Measurements from ENCODE around the gene MUS81. TPM values are rescaled to one million over a fixed set of nuclear protein-coding genes. Genes with fewer than 3 reads are reported as not detected.
A peak's percentile ranks its signal among the peaks of the same experiment; 100 is the strongest.
"Not testable (repeated sequence)": the region's sequence is repeated elsewhere in the genome, so short reads cannot be mapped to it uniquely, and the experiment has no call there.

Gene MUS81, protein sequence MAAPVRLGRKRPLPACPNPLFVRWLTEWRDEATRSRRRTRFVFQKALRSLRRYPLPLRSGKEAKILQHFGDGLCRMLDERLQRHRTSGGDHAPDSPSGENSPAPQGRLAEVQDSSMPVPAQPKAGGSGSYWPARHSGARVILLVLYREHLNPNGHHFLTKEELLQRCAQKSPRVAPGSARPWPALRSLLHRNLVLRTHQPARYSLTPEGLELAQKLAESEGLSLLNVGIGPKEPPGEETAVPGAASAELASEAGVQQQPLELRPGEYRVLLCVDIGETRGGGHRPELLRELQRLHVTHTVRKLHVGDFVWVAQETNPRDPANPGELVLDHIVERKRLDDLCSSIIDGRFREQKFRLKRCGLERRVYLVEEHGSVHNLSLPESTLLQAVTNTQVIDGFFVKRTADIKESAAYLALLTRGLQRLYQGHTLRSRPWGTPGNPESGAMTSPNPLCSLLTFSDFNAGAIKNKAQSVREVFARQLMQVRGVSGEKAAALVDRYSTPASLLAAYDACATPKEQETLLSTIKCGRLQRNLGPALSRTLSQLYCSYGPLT
- 62.4 and 64.9 TPM in 2 replicates for total RNA-seq (2014; rRNA removed; shearing (Covaris generic))
- polyA plus RNA-seq (2015; cell fraction: cytosol; rRNA removed) = 35.3 and 35.6 TPM in 2 replicates
- 176 and 189 TPM in 2 replicates for polyA plus RNA-seq (2015; cell fraction: nucleus; rRNA removed)

DNA sequence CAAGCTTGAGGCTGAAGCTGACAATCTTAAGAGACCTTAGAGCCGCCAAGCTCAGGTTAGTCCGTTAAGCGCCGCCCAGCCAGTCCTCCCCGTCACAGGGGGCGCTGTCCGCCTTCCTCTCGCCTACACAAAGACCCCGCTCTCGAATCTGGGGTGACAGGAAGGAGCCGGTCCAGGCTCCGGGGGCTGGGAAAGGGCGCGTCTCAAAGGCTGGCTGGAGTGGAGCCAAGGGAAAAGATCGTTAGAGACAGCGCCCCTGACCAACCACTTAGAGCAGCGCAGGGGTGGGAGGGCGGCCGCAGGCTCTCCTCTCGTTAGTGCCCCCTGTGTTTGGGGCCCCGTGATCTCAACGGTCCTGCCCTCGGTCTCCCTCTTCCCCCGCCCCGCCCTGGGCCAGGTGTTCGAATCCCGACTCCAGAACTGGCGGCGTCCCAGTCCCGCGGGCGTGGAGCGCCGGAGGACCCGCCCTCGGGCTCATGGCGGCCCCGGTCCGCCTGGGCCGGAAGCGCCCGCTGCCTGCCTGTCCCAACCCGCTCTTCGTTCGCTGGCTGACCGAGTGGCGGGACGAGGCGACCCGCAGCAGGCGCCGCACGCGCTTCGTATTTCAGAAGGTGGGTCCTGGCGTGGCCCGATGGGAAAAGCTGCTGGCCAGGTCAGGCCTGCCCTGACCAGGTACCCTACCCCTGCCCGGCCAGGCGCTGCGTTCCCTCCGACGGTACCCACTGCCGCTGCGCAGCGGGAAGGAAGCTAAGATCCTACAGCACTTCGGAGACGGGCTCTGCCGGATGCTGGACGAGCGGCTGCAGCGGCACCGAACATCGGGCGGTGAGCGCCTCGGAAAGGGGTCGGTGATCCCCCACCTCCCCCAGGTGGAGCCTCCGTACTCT, at the start of gene MUS81:
TSS of gene MUS81 (plus strand) at position 156 of the 887 bp plus-strand sequence. CDS start at position 477, 321 bp downstream.
- DNase-seq (ENCODE audit: low read depth) = peak; percentile 99

DNA sequence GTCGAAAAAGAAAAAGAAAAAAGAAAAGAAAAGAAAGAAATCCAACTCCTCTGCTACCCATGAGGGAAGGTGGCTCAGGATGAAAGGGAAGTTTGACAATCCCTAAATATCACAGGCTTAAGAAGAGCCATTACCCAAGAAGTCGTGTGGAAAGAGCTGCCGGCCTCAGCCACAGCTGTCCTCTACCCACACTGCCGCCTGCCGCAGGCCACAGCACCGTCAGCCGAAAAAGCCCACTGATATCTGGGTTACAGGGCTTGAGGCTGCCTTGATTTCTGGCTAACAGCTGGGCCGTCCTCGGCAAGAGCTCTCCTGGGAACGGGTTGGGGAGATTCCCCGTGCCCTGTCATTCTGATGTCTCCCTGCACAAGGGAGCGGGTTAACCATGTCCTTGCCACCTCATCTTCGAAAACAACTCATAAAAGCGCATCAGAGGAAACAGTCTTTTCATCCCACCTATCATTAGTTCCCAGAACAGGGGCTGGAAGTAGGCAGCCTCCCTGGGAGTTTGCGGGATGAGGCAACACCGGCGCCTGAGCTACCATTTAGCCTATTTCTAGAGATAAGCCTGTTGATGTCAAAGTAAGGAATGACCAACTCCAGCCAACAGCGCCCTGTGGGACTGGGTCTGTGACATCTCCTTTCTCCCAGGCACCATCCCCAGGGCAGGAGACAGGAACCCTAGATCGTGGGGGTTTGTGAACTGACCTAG, 48.3 kb upstream of the MUS81 start:
- no peak for DNase-seq (ENCODE audit: low read depth)

DNA sequence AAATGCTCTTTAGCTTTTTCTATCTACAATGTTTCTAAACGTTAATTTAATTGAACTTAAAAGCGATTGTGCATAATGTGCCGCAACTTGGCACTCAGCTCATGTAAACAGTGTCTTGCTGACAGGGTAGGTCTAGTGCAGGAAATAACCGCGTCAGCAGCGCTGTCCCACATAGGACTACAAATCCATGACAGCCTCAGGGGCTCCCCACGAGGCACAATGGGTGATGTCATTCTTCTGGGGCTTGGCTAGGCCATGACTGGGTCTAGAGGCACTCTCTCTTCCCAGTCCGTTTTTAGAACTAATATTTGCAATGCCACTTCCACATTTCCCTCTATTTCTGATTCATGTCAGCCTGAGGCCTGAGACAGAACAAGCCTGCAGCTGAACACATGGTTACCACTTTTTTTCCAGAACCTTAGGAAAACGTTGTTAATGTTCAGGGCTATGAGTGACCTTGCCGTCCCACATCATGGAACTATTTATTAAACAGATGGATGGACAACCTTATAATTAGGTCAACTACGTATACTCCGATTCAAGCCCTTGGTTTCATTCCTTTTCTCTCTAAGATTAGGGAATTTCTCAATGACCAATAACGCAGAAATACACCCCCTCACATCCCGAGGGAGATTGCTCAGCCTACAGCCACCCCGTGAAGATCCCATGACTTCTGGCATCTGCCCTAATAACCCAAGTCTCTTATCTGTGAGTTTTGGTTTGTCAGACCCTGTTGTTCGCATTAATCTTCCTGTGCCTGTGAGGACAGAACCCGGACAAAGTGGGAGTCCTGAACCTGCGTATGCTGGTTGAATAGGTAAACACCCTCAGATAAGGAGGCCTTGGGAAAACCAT, 45.9 kb upstream of the MUS81 start:
- DNase-seq (ENCODE audit: low read depth) = no peak

DNA sequence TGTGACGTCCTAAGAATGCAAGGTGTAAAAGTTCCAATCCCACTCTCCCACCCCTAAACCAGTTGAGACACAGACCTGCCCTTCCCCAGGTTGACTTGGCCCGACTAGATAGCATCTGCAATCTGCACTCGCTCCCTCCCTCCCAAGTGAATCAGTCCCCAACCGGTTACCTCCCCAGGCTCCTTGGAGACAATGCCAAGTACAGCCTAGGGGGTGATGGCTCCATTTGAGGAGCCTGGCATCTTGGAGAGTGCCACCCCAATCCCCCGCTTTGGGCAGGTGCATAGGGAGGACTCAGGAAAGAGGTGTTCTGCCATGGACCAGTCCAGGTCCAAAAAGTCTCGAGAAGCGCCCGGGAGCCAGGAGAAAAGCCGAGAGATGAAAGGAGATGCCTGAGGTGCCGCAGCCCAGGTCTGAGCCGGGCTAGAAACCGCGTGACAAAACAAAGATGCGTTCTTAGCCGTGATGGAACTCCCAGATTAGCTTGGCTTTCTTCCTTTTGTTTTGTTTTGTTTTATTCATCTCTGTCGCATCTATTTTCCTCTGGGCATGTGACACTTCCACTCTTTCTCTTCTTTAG, 45.2 kb upstream of the MUS81 start:
- no peak for DNase-seq (ENCODE audit: low read depth)

DNA sequence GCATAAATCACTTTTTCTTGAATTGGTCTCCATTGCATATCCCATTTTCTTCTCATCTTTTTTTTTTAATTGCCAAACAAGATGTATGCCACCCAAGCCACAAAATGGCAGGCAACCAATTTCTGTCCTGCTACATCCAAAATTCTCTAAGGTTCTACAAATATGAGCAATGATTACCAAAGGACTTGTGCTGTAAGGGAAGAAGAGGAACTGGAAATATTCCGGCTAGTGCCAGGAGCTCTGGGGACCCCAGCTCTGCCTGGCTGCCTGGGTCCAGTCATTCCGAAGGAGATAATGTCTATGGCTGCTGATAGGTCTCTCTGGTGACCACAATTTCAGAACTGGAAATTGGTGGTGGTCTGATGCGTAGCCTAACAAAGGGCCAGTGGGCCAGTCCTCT, 43.5 kb upstream of the MUS81 start:
- no peak for DNase-seq (ENCODE audit: low read depth)

DNA sequence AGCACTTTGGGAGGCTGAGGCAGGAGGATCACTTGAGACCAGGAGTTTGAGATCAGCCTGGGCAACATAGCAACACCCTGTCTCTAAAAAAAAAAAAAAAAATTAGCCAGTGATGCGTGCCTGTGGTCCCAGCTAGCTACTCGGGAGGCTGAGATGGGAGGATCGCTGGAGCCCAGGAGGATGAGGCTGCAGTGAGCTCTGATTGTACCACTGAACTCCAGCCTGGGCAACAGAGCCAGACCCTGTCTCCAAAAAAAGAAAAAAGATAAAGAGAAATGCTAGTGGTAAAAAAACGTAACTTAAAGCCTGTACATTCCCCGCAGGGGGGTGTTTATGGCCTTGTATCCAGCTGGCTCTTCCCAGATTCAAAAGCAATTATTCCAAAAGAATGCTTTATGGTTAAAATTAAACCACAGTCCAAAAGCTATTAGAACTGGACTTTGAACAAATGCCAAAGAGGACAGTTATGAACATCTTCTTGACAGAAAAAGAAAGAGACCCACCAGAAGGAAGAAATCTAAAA, 42.9 kb upstream of the MUS81 start:
- DNase-seq (ENCODE audit: low read depth) = no peak

DNA sequence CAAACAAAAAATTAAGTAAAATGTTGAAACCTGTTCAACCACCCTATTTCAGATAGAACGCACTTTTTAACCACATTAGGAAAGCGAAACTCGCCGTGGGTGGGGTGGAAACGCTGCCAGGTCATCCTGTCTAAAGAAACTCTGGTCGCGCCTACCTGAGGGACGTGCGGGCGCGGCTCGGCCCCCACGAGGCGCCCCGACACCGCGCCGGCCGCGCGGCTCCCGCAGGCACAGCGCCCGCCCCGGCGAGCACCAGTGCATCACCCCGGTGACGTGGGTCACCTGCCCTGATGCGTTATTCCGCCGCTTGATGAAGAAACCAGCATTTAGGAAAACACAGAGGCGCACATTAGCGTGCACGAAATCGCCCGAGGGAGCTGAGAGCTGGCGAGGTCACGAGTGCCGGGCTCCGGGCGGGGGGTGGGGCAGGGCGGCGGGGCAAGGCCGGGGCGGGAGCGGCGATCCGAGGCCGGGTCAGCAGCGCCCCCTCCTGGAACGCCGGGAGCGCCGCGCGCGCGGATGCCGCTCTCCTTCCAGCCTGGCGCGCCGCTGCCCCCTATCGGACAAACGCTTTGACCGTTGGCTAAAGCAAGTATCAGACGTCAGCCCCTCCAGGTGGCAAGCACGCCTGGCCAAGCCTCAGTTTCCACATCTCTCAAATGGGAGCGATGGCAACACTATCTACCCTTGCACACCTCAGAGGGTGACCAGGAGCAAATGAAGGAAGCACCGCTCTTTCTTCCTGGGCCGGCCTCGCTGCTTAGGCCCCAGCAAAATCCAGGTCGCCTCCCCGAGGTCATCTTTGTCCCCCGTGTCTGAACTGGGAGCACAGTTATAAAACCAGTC, 42.2 kb upstream of the MUS81 start:
- DNase-seq (ENCODE audit: low read depth) = peak; percentile 77

DNA sequence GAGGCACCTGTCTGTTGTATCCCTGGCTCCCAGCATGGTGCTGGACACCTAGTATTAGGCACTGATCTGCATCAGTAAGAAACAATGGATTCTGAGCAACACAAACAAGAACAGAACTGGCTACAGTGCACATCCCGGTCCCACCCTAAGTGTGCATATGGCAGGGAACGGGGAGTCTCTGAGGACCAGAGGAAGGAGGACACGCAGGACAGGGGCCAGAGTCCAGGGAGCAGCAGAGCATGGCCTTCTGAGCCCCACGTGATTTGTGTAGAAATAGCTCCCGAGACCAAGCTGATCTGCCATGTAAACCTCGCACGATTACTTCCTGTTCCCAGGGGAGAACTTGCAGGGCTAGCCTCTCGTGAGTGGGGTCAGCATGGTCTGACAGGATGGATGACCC, 39.1 kb upstream of the MUS81 start:
- DNase-seq (ENCODE audit: low read depth) = no peak

DNA sequence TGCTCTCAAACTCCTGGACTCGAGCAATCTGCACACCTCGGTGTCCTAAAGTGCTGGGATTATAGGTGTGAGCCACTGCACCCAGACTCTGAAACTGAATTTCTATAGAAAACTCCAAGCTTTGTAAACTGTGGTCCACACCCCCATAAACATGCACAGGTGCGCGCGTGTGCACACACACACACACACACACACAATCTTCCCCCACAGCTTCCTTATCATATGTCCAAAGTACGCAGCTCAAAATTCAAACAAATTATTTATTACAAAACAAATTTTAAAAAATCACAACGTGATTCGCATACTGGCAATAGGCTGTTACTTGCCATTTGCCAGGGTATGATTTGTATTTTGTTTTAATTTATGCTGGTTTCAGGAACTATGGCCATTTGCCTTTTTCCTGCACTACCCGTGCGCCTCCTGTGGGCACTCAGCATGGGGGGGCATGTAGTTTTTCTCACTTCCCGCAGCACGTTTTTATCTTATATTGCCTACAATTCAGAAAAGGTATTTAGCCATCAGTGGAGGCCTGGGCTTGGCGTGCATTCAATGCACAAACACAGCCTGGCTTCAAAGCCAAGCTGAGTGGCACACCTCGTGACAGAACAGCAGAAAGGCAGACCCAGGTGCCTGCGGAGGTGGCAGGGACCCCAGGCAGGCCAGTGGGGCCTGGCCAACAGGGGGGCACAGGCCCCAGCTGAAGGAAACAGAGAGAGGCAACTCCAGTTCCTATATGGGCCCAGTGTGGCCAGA, 37.3 kb upstream of the MUS81 start:
- no peak for DNase-seq (ENCODE audit: low read depth)

DNA sequence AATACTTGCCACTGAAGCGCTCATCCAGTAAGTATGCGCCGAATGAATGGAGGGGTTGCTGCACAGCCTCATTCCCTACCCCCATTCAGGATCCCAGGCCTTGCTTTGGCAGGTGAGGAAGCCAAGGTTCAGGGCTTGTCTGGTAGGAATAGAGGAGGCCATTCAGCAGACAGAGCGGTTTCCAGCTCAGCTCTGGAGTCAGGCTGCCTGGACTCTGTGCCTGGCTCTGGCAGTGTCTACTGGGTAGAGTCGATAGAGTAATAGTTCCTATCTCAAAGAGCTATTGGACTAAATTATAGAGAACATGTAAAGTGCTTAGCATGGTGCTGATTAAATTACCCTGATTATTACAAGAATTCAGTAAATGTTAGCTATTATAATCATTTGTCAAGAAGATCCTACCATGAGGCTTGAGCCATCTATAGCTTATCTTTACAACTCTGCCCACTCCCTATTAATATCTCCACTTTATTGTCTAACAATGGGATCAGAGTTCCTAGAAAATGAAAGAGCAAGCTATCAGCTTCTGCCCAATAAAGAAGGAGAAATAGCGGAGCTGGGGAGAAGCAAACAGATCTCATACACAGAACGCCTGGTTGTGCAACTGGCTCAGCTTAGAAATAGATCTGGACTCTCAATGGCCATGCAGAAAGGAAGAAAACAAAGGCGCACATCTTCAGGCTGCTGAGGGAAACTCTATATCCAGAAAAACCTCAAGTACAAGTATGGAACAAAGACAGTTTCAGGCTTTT, 33.1 kb upstream of the MUS81 start:
- DNase-seq (ENCODE audit: low read depth) = no peak

DNA sequence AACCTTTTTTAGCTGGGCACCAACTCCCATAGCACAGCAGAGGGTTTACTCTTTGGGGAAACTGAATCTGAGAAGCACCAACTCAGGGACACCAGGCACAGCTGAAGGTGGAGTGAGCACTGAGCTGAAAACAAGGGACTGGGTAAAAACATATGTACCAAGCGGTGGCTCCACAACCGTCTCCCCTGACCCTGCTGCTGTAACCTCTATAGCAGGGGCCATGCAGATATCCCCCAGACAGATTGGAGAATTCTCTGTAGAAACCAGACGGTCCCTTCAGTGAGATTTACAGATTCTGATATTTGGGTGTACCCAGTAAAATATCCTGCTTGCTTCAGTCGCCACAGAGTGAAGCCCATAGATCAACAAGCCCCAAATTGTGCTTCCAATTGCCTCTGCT, 30.8 kb upstream of the MUS81 start:
- no peak for DNase-seq (ENCODE audit: low read depth)

DNA sequence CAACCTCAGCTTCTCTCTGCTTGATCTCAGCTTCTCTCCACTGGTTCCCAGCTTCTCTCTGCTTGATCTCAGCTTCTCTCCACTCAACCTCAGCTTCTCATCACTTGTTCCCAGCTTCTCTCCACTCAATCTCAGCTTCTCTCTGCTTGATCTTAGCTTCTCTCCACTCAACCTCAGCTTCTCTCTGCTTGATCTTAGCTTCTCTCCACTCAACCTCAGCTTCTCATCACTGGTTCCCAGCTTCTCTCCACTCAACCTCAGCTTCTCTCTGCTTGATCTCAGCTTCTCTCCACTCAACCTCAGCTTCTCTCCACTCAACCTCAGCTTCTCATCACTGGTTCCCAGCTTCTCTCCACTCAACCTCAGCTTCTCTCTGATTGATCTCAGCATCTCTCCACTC, 28.0 kb upstream of the MUS81 start:
- DNase-seq (ENCODE audit: low read depth) = not testable (repeated sequence)

DNA sequence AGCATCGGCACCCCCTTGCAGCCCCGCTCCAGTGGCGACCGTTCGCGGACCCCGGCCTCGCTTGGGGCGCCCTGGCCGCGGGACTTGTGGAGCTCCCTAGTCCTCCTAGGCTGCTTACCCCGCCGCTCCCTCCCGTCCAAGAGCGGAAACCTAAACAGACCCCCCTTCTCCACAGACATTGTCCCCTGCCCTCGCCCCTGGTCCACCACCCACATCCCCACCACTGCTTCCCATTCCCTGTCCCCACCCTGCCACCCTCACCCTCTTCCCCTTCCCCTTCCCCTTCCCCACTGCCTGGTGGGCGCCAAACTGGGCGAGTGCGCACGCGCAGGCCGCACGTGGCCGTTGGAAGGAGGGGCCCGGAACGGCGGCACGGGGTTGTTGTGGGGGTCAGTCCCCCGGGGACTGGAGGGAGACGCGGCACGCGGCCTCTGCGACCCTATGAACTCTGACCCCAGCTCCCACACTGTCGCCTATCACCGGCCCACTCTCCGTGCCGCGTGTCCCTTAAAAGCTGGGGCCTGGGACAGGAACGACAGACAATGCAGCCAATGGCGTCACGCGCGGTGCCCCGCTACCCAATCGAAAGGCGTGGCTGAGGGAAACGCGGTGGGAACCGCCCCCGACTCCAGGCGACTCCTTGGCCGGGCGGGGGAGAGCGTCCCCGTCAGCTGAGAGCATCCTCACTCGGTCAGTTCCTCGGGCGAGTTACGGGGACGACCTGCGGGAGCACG, 26.8 kb upstream of the MUS81 start, which contains the start of gene SNX32:
TSS of gene SNX32 (plus strand) at position 667 of the 734 bp plus-strand sequence. CDS start 103 bp downstream, outside the sequence.
- peak; percentile 59 for DNase-seq (ENCODE audit: low read depth)

DNA sequence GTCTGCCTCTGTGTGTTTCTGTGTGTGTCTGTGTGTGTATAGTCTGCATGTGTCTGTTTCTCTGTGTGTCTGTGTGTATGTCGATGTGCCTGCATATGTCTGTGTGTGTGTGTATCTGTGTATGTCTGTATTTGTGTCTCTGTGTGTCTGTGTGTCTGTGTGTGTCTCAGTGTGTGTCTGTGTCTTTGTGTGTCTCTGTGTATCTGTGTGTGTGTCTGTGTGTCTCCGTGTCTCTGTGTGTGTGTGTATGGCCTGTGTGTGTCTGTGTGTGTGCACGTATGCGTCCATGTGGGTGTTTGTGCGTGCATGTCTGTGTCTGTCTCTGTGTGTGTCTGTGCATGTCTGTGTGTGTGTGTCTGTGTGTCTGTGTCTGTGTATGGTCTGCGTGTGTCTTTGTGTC, 26.0 kb upstream of the MUS81 start:
- no peak for DNase-seq (ENCODE audit: low read depth)

DNA sequence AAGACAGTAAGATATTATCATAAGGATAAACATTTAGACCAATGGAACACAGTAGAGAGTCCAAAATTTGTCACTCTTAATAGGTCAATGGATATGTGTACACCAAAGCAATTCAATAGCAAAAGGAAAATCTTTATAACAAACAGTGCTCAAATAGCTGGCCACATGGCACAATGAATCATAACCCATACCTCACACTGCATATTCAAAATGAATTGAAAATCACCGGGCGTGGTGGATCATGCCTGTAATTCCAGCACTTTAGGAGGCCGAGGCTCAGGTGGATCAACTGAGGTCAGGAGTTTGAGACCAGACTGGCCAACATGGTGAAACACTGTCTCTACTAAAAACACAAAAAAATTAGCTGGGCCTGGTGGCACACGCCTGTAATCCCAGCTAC, 18.1 kb upstream of the MUS81 start:
- DNase-seq (ENCODE audit: low read depth) = no peak

DNA sequence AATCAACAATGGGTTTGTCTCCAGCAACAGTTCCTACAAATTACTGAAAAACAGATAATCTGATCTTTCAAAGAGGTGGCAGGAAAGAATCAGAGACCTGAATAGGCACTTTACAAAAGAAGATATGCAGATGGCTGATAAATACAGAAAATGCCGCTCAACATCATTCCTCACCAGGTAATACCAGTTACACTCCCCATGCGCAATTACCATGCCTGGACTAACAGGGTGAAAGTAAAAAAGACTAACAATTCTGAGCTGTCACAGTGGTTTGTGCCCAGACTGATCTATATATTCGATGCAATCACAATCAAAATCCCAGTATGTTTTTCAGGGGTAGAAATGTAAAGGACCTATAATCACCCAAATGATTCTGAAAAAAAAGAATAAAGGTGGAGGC, 16.4 kb upstream of the MUS81 start:
- no peak for DNase-seq (ENCODE audit: low read depth)

All from HT1080 (cell line).